ENCODE data around the gene SLC66A1. TPM values are rescaled to one million over a fixed set of nuclear protein-coding genes. Genes with fewer than 3 reads are reported as not detected.

Gene SLC66A1
- total RNA-seq, 4 donors from 2014 or later: 19.1 to 53.9 (median 35.3) TPM

GRCh38 chr1:19376428-19377372, 64.6 kb downstream of the SLC66A1 start:
- in situ Hi-C loops (cut with MboI; ENCODE audit: low pct_ligation_motif_present in 1 of 4, low pct_unique_long_range_greater_than_20kb in 1 of 4, low sequenced_read_pairs in 3 of 4): no loop called here

GRCh38 chr1:19377812-19378718, 65.9 kb downstream of the SLC66A1 start:
- in situ Hi-C loops (cut with MboI; ENCODE audit: low pct_ligation_motif_present in 1 of 4, low pct_unique_long_range_greater_than_20kb in 1 of 4, low sequenced_read_pairs in 3 of 4): no loop called here
- intact Hi-C loops (cut with DNase I; ENCODE audit: low total_unique reads): no loop called here
- WGBS, 2 donors (ENCODE audit: low coverage in 1 of 2): 87 to 90% methylated on average over 10 to 17 of the region's 17 CpGs

More at GRCh38 chr1:19376428-19377372, 64.6 kb downstream of the SLC66A1 start:
- no peak for DNase-seq
- no peak for TF ChIP-seq POLR2AphosphoS5 (IDR thresholded peaks at IDR 0.05)
- Histone ChIP-seq H3K4me3 (no peak overlapping the region), H3K4me1 (peaks cover 0 to 4% (median 0%) of the 10 kb centered on the region in 4 donors), H3K27ac (peak overlapping the region in 1 of 4 donors; percentile 9), H3K27me3 (no peaks in the 10 kb centered on the region), H3K9me3 (no peaks in the 10 kb centered on the region), H3K36me3 (peaks cover 0 to 27% (median 9%) of the 10 kb centered on the region in 4 donors)
- WGBS, 2 donors (ENCODE audit: low coverage in 1 of 2): 93 to 97% methylated on average over 4 to 7 of the region's 7 CpGs
- intact Hi-C loops (cut with DNase I; ENCODE audit: low total_unique reads): no loop called here

More at GRCh38 chr1:19377812-19378718, 65.9 kb downstream of the SLC66A1 start:
- Histone ChIP-seq H3K4me3 (no peak overlapping the region), H3K27ac (no peak overlapping the region), H3K4me1 (peaks cover 0 to 4% (median 0%) of the 10 kb centered on the region in 4 donors), H3K9me3 (no peaks in the 10 kb centered on the region), H3K36me3 (peaks cover 0 to 27% (median 9%) of the 10 kb centered on the region in 4 donors), H3K27me3 (no peaks in the 10 kb centered on the region)
- no peak for DNase-seq
- TF ChIP-seq POLR2AphosphoS5 (IDR thresholded peaks at IDR 0.05) (no peak), CTCF (IDR thresholded peaks at IDR 0.05) (no peak), POLR2A (IDR thresholded peaks at IDR 0.05) (no peak), EP300 (IDR thresholded peaks at IDR 0.05; ENCODE audit: low read depth) (no peak)

Small RNAs within 50 kb of the gene (small RNA-seq; reads per million reads assigned to genes)
- 0 reads per million in 4 donors for gene RNU6-1099P

Other genes starting within 250 kb of the SLC66A1 start
- gene UBR4, start 102.1 kb upstream of the SLC66A1 start, total RNA-seq: 100 to 1,000 TPM; 140 to 418 (median 223) TPM
- 10 to 100 TPM; 18.3 to 39.7 (median 32.6) TPM for gene EMC1, start 60.8 kb upstream of the SLC66A1 start, total RNA-seq
- gene MRTO4, start 60.5 kb upstream of the SLC66A1 start, total RNA-seq: 10 to 100 TPM in 1 of 4 donors, 1 to 10 TPM in 3; 4.9 to 10.8 (median 8.7) TPM
- 100 to 1,000 TPM in 2 of 4 donors, 10 to 100 TPM in 2; 77.8 to 167 (median 102) TPM for gene AKR7A3, start 23.6 kb upstream of the SLC66A1 start, total RNA-seq
- 100 to 1,000 TPM in 2 of 4 donors, 10 to 100 TPM in 2; 64.7 to 169 (median 112) TPM for gene AKR7A2, start 182 bp upstream of the SLC66A1 start, total RNA-seq
- gene CAPZB, start 173.2 kb downstream of the SLC66A1 start, total RNA-seq: 100 to 1,000 TPM; 127 to 404 (median 136) TPM